Measurements from ENCODE around the gene NOD2. TPM values are rescaled to one million over a fixed set of nuclear protein-coding genes. Genes with fewer than 3 reads are reported as not detected.

The NOD2 gene
- total and polyA plus RNA-seq, 7 experiments from 2014 or later = 0.06 to 40.5 (median 0.65) TPM

GRCh38 chr16:50674831-50675230 is 18.6 kb upstream of the NOD2 start:
- Mint-ChIP-seq H3K9me3 (peaks cover 0 to 25% (median 16%) of the 10 kb centered on the region in 11 donors), H3K4me1 (peaks cover 35 to 51% (median 44%) of the 10 kb centered on the region in 7 donors), H3K36me3 (peaks cover 38 to 92% (median 67%) of the 10 kb centered on the region in 5 donors), H3K27ac (peak overlapping the region in 4 of 9 donors; percentile 6 to 79 (median 31)), H3K27me3 (no peaks in the 10 kb centered on the region), H3K4me3 (no peak overlapping the region)
- Histone ChIP-seq H3K27me3 (ENCODE audit: control insufficient read depth in 2 of 2, insufficient read depth in 2 of 2, low read length in 2 of 2) (no peaks in the 10 kb centered on the region), H3K4me1 (ENCODE audit: control insufficient read depth in 2 of 2, insufficient read depth in 2 of 2, low read length in 2 of 2) (peaks cover 28 to 30% of the 10 kb centered on the region in 2 donors), H3K27ac (ENCODE audit: low read depth, low read length) (no peak overlapping the region), H3K9me3 (ENCODE audit: control insufficient read depth in 2 of 3, low read length in 3 of 3) (peaks cover 5 to 24% (median 9%) of the 10 kb centered on the region in 3 experiments), H3K36me3 (ENCODE audit: control insufficient read depth in 2 of 3, insufficient read depth in 3 of 3, low read length in 3 of 3) (peaks cover 24 to 84% (median 50%) of the 10 kb centered on the region in 3 experiments), H3K4me3 (ENCODE audit: low read length) (no peak overlapping the region)
- DNase-seq (no peak), ATAC-seq (no peak)
- ChIA-PET CTCF (interaction anchor here (0.5 to 15.0 kb wide), 6 partner anchors 9 to 132 kb away, joined by 3 to 225 read pairs (median 4); partner anchors contain the start of gene CYLD), POLR2A (interaction anchor here (1.0 to 1.5 kb wide), 2 partner anchors 59 to 72 kb away, joined by 3 read pairs; no protein-coding TSS in a partner anchor)
- intact Hi-C loops (cut with micrococcal nuclease) = no loop called here

- Histone ChIP-seq H3K4me1 (ENCODE audit: control insufficient read depth in 2 of 2, insufficient read depth in 2 of 2, low read length in 2 of 2) (peaks cover 31 to 32% of the 10 kb centered on the region in 2 donors), H3K27me3 (ENCODE audit: control insufficient read depth in 2 of 2, insufficient read depth in 2 of 2, low read length in 2 of 2) (no peaks in the 10 kb centered on the region), H3K4me3 (ENCODE audit: low read length) (no peak overlapping the region), H3K9me3 (ENCODE audit: control insufficient read depth in 2 of 3, low read length in 3 of 3) (peaks cover 5 to 24% (median 9%) of the 10 kb centered on the region in 3 experiments), H3K36me3 (ENCODE audit: control insufficient read depth in 2 of 3, insufficient read depth in 3 of 3, low read length in 3 of 3) (peaks cover 24 to 74% (median 50%) of the 10 kb centered on the region in 3 experiments), H3K27ac (ENCODE audit: low read depth, low read length) (peak overlapping the region; percentile 90)
- no peak for DNase-seq
- H3K4me1 Mint-ChIP-seq = peaks cover 40 to 55% (median 51%) of the 10 kb centered on the region in 7 donors
- intact Hi-C loops (cut with micrococcal nuclease) = no loop called here
- H3K27me3 Mint-ChIP-seq = no peaks in the 10 kb centered on the region
- peaks cover 38 to 85% (median 65%) of the 10 kb centered on the region in 5 donors for H3K36me3 Mint-ChIP-seq
- ChIA-PET CTCF (interaction anchor here (0.5 to 15.0 kb wide), 5 partner anchors 8 to 131 kb away, joined by 3 to 225 read pairs (median 4); partner anchors contain the start of gene CYLD), POLR2A (interaction anchor here (0.8 to 3.7 kb wide), 3 partner anchors 9 to 71 kb away, joined by 3 to 42 read pairs (median 15); no protein-coding TSS in a partner anchor)
- H3K4me3 Mint-ChIP-seq = peak overlapping the region in 2 of 10 donors; percentile 19 to 27
- H3K9me3 Mint-ChIP-seq = peaks cover 0 to 25% (median 16%) of the 10 kb centered on the region in 11 donors
- no peak for ATAC-seq
- peak overlapping the region; percentile 3 to 98 (median 89) for H3K27ac Mint-ChIP-seq
Observed at GRCh38 chr16:50675686-50676610, 17.5 kb upstream of the NOD2 start.

- Mint-ChIP-seq H3K4me3 (peak overlapping the region in 5 of 10 donors; percentile 13 to 93 (median 48)), H3K36me3 (peaks cover 31 to 77% (median 59%) of the 10 kb centered on the region in 5 donors), H3K9me3 (peaks cover 0 to 19% (median 13%) of the 10 kb centered on the region in 11 donors), H3K27ac (peak overlapping the region; percentile 64 to 98 (median 96)), H3K27me3 (no peaks in the 10 kb centered on the region), H3K4me1 (peaks cover 38 to 60% (median 52%) of the 10 kb centered on the region in 7 donors)
- DNase-seq (no peak), ATAC-seq (no peak)
- Histone ChIP-seq H3K27me3 (ENCODE audit: control insufficient read depth in 2 of 2, insufficient read depth in 2 of 2, low read length in 2 of 2) (no peaks in the 10 kb centered on the region), H3K4me3 (ENCODE audit: low read length) (no peak overlapping the region), H3K4me1 (ENCODE audit: control insufficient read depth in 2 of 2, insufficient read depth in 2 of 2, low read length in 2 of 2) (peaks cover 36 to 39% of the 10 kb centered on the region in 2 donors), H3K27ac (ENCODE audit: low read depth, low read length) (peak overlapping the region; percentile 90), H3K9me3 (ENCODE audit: control insufficient read depth in 2 of 3, low read length in 3 of 3) (peaks cover 5 to 20% (median 6%) of the 10 kb centered on the region in 3 experiments), H3K36me3 (ENCODE audit: control insufficient read depth in 2 of 3, insufficient read depth in 3 of 3, low read length in 3 of 3) (peaks cover 24 to 68% (median 43%) of the 10 kb centered on the region in 3 experiments)
- CTCF ChIA-PET = interaction anchor here (1.4 to 5.7 kb wide), 5 partner anchors 9 to 317 kb away, joined by 3 to 101 read pairs (median 5); partner anchors contain the start of gene CYLD
- POLR2A ChIA-PET = interaction anchor here (0.7 to 3.7 kb wide), 3 partner anchors 10 to 67 kb away, joined by 3 to 42 read pairs (median 15); no protein-coding TSS in a partner anchor
- intact Hi-C loops (cut with micrococcal nuclease) = no loop called here
Observed at GRCh38 chr16:50676684-50677225, 16.7 kb upstream of the NOD2 start.

- ChIA-PET POLR2A (interaction anchor here (0.6 to 3.7 kb wide), 5 partner anchors 10 to 116 kb away, joined by 3 to 42 read pairs (median 15); no protein-coding TSS in a partner anchor), CTCF (interaction anchor here (1.4 to 5.7 kb wide), 5 partner anchors 10 to 318 kb away, joined by 3 to 101 read pairs (median 5); partner anchors contain the start of gene CYLD)
- peak overlapping the region; percentile 64 to 98 (median 96) for H3K27ac Mint-ChIP-seq
- no peak for ATAC-seq
- Histone ChIP-seq H3K27ac (ENCODE audit: low read depth, low read length) (peak overlapping the region; percentile 90), H3K9me3 (ENCODE audit: control insufficient read depth in 2 of 3, low read length in 3 of 3) (peaks cover 0 to 14% (median under 1%) of the 10 kb centered on the region in 3 experiments), H3K4me3 (ENCODE audit: low read length) (no peak overlapping the region), H3K36me3 (ENCODE audit: control insufficient read depth in 2 of 3, insufficient read depth in 3 of 3, low read length in 3 of 3) (peaks cover 22 to 62% (median 37%) of the 10 kb centered on the region in 3 experiments), H3K4me1 (ENCODE audit: control insufficient read depth in 2 of 2, insufficient read depth in 2 of 2, low read length in 2 of 2) (peaks cover 42 to 44% of the 10 kb centered on the region in 2 donors), H3K27me3 (ENCODE audit: control insufficient read depth in 2 of 2, insufficient read depth in 2 of 2, low read length in 2 of 2) (no peaks in the 10 kb centered on the region)
- H3K4me1 Mint-ChIP-seq = peaks cover 40 to 63% (median 58%) of the 10 kb centered on the region in 7 donors
- no peak for DNase-seq
- intact Hi-C loops (cut with micrococcal nuclease) = no loop called here
- H3K36me3 Mint-ChIP-seq = peaks cover 28 to 71% (median 53%) of the 10 kb centered on the region in 5 donors
- peak overlapping the region; percentile 55 to 93 (median 78) for H3K4me3 Mint-ChIP-seq
- H3K9me3 Mint-ChIP-seq = peaks cover 0 to 13% (median 7%) of the 10 kb centered on the region in 11 donors
- H3K27me3 Mint-ChIP-seq = no peaks in the 10 kb centered on the region
Observed at GRCh38 chr16:50677351-50677750, 16.1 kb upstream of the NOD2 start.

- H3K36me3 Mint-ChIP-seq = peaks cover 24 to 61% (median 45%) of the 10 kb centered on the region in 5 donors
- peak overlapping the region; percentile 53 to 98 (median 96) for H3K27ac Mint-ChIP-seq
- intact Hi-C loops (cut with micrococcal nuclease) = no loop called here
- Histone ChIP-seq H3K36me3 (ENCODE audit: control insufficient read depth in 2 of 3, insufficient read depth in 3 of 3, low read length in 3 of 3) (peaks cover 11 to 51% (median 29%) of the 10 kb centered on the region in 3 experiments), H3K27me3 (ENCODE audit: control insufficient read depth in 2 of 2, insufficient read depth in 2 of 2, low read length in 2 of 2) (no peaks in the 10 kb centered on the region), H3K4me3 (ENCODE audit: low read length) (peak overlapping the region; percentile 85), H3K4me1 (ENCODE audit: control insufficient read depth in 2 of 2, insufficient read depth in 2 of 2, low read length in 2 of 2) (peaks cover 54 to 55% of the 10 kb centered on the region in 2 donors), H3K9me3 (ENCODE audit: control insufficient read depth in 2 of 3, low read length in 3 of 3) (peaks cover 0 to 4% (median 0%) of the 10 kb centered on the region in 3 experiments), H3K27ac (ENCODE audit: low read depth, low read length) (peak overlapping the region; percentile 90)
- peaks cover 0 to 4% (median 2%) of the 10 kb centered on the region in 11 donors for H3K9me3 Mint-ChIP-seq
- ChIA-PET POLR2A (interaction anchor here (0.6 to 3.7 kb wide), 5 partner anchors 11 to 68 kb away, joined by 3 to 42 read pairs (median 15); no protein-coding TSS in a partner anchor), CTCF (interaction anchor here (0.7 to 5.7 kb wide), 10 partner anchors 11 to 468 kb away, joined by 3 to 101 read pairs (median 4); no protein-coding TSS in a partner anchor)
- ATAC-seq = no peak
- peaks cover 47 to 74% (median 69%) of the 10 kb centered on the region in 7 donors for H3K4me1 Mint-ChIP-seq
- peak overlapping the region; percentile 83 to 98 (median 93) for H3K4me3 Mint-ChIP-seq
- H3K27me3 Mint-ChIP-seq = no peaks in the 10 kb centered on the region
- no peak for DNase-seq
Observed at GRCh38 chr16:50678531-50678930, 14.9 kb upstream of the NOD2 start.
